HuH-7 (cell line): ENCODE data around the gene ADCK2.
"Not testable (repeated sequence)": the region's sequence is repeated elsewhere in the genome, so short reads cannot be mapped to it uniquely, and the experiment has no call there.

ENCODE experiments used
- DNase-seq: peaks from one replicate; pipeline ENCODE4 v3.0.0; 2011; ENCODE audit warnings: low spot score

The ADCK2 gene

GRCh38 chr7:140672382-140673062, at the start of gene ADCK2:
ADCK2 (plus strand) TSS chr7:140672945; CDS start chr7:140673331, 386 bp downstream.
- DNase-seq = peak; percentile 92

GRCh38 chr7:140623980-140624379, 48.8 kb upstream of the ADCK2 start:
- no peak for DNase-seq

GRCh38 chr7:140624392-140625191, 48.2 kb upstream of the ADCK2 start:
- no peak for DNase-seq

- not testable (repeated sequence) for DNase-seq
Measured at GRCh38 chr7:140625192-140625558, 47.6 kb upstream of the ADCK2 start.

- no peak for DNase-seq
Measured at GRCh38 chr7:140625908-140626868, 46.6 kb upstream of the ADCK2 start.

- no peak for DNase-seq
Measured at GRCh38 chr7:140631021-140631420, 41.7 kb upstream of the ADCK2 start.

- no peak for DNase-seq
Measured at GRCh38 chr7:140631602-140632001, 41.1 kb upstream of the ADCK2 start.

- DNase-seq = no peak
Measured at GRCh38 chr7:140635345-140635744, 37.4 kb upstream of the ADCK2 start.

- DNase-seq = no peak
Measured at GRCh38 chr7:140635816-140636215, 36.9 kb upstream of the ADCK2 start.

- no peak for DNase-seq
Measured at GRCh38 chr7:140637400-140637799, 35.3 kb upstream of the ADCK2 start.

GRCh38 chr7:140638173-140638791, 34.5 kb upstream of the ADCK2 start:
- DNase-seq = no peak

GRCh38 chr7:140639366-140640053, 33.2 kb upstream of the ADCK2 start:
- no peak for DNase-seq

- peak; percentile 69 for DNase-seq
Measured at GRCh38 chr7:140640060-140640637, 32.6 kb upstream of the ADCK2 start.

- peak; percentile 76 for DNase-seq
Measured at GRCh38 chr7:140640727-140641523, 31.8 kb upstream of the ADCK2 start, which contains the start of gene DENND2A. DENND2A (minus strand) TSS chr7:140640813; CDS start chr7:140602397, 38,416 bp downstream.

GRCh38 chr7:140641524-140642195, 31.1 kb upstream of the ADCK2 start:
- no peak for DNase-seq

GRCh38 chr7:140643416-140643815, 29.3 kb upstream of the ADCK2 start:
- no peak for DNase-seq

GRCh38 chr7:140644761-140645160, 28.0 kb upstream of the ADCK2 start:
- not testable (repeated sequence) for DNase-seq

- peak; percentile 65 for DNase-seq
Measured at GRCh38 chr7:140645166-140645900, 27.4 kb upstream of the ADCK2 start.
